Liver (tissue), 3 donors: ENCODE measurements around the gene PPL.

ENCODE experiments used
- ATF3 ChIP-seq: IDR thresholded peaks from 2 replicates; pipeline ENCODE4 v1.6.1; 2016; ENCODE audit warnings: antibody characterized with exemption
- CTCF ChIP-seq: fragments of 150-350 bp; IDR thresholded peaks from 2 replicates; pipeline ENCODE4 v1.5.1; 2017; ENCODE audit warnings: improper control_type of control experiment, low read depth, low read length; ENCODE audit not compliant: missing input control
- EGR1 ChIP-seq, 2 donors: IDR thresholded peaks; 2 replicates each; pipeline ENCODE4 v1.6.1; 2016 to 2018; ENCODE audit warnings: antibody characterized with exemption in 2 of 2, low read depth in 2 of 2
- GABPA ChIP-seq, 2 donors: IDR thresholded peaks in 1 of 2; conservative IDR thresholded peaks in 1 of 2; 2 replicates each; pipeline ENCODE4 v1.6.1; 2016; ENCODE audit warnings: antibody characterized with exemption in 2 of 2, mild to moderate bottlenecking in 1 of 2, moderate library complexity in 1 of 2
- HNF4A ChIP-seq, 2 donors: conservative IDR thresholded peaks; 2 replicates each; pipeline ENCODE4 v1.6.1; 2016; ENCODE audit warnings: antibody characterized with exemption in 2 of 2, mild to moderate bottlenecking in 2 of 2
- JUND ChIP-seq, 2 donors: IDR thresholded peaks; 2 replicates each; pipeline ENCODE4 v1.6.1; 2016; ENCODE audit warnings: antibody characterized with exemption in 2 of 2
- MAX ChIP-seq: IDR thresholded peaks from 2 replicates; pipeline ENCODE4 v1.6.1; 2016; ENCODE audit warnings: antibody characterized with exemption
- RAD21 ChIP-seq, 2 donors: IDR thresholded peaks; 2 replicates each; pipeline ENCODE4 v1.6.1; 2016; ENCODE audit warnings: antibody characterized with exemption in 2 of 2, mild to moderate bottlenecking in 2 of 2
- REST ChIP-seq: IDR thresholded peaks from 2 replicates; pipeline ENCODE4 v1.6.1; 2016; ENCODE audit warnings: antibody characterized with exemption, mild to moderate bottlenecking
- SP1 ChIP-seq: IDR thresholded peaks from 2 replicates; pipeline ENCODE4 v1.6.1; 2018; ENCODE audit warnings: antibody characterized with exemption, mild to moderate bottlenecking
- TAF1 ChIP-seq: conservative IDR thresholded peaks from 2 replicates; pipeline ENCODE4 v1.6.1; 2016; ENCODE audit warnings: antibody characterized with exemption, mild to moderate bottlenecking
- YY1 ChIP-seq: IDR thresholded peaks from 2 replicates; pipeline ENCODE4 v1.6.1; 2016; ENCODE audit warnings: antibody characterized with exemption, mild to moderate bottlenecking
- donor health status: healthy.
- donor health status: healthy.

GRCh38 chr16:4931381-4931780 lies 5.6 kb downstream of the PPL start:
- TF ChIP-seq CTCF = no peak
- no peak for TF ChIP-seq YY1
- TF ChIP-seq RAD21 (IDR thresholded peaks at IDR 0.05) = no peak
- no peak for TF ChIP-seq TAF1
- TF ChIP-seq GABPA (IDR thresholded peaks at IDR 0.05 in 1 of 2, conservative IDR thresholded peaks at IDR 0.05 in 1 of 2) = no peak
- TF ChIP-seq REST = no peak
- no peak for TF ChIP-seq EGR1 (IDR thresholded peaks at IDR 0.05; ENCODE audit: low read depth in 2 of 2)
- TF ChIP-seq MAX = no peak
- TF ChIP-seq HNF4A (conservative IDR thresholded peaks at IDR 0.05) = no peak
- TF ChIP-seq JUND (IDR thresholded peaks at IDR 0.05) = no peak
- TF ChIP-seq SP1 = no peak
- no peak for TF ChIP-seq ATF3
